Thoracic aorta (tissue), 2 donors: ENCODE data around the gene FOXO3. TPM values are rescaled to one million over a fixed set of nuclear protein-coding genes. Genes with fewer than 3 reads are reported as not detected.

Experiments
- ATAC-seq: fragments of 150-250 bp; one replicate; pipeline ENCODE4 v1.8.0; 2017; ENCODE audit warnings: low read depth; ENCODE audit not compliant: insufficient number of reproducible peaks, low FRiP score
- DNase-seq: peaks from one replicate; pipeline ENCODE4 v3.0.0-alpha.2; 2020; ENCODE audit warnings: low spot score
- H3K27ac ChIP-seq, 2 donors: fragments of 200-600 bp; sonication (generic); 1 replicate in 1 of 2; 2 replicates in 1 of 2; pipeline ENCODE4 v1.5.1; 2016; ENCODE audit warnings: mild to moderate bottlenecking in 2 of 2, moderate library complexity in 2 of 2
- H3K27me3 ChIP-seq: fragments of 200-600 bp; sonication (generic); replicated peaks from 2 replicates; pipeline ENCODE4 v1.6.0; 2016; ENCODE audit warnings: mild to moderate bottlenecking; ENCODE audit not compliant: insufficient read depth
- H3K36me3 ChIP-seq: fragments of 200-600 bp; sonication (generic); one replicate; pipeline ENCODE4 v1.5.1; 2016
- H3K4me1 ChIP-seq, 2 donors: fragments of 200-600 bp; sonication (generic); 1 replicate in 1 of 2; 2 replicates in 1 of 2; pipeline versions ENCODE4 v1.5.1 to v1.6.0; 2016; ENCODE audit warnings: low read depth in 2 of 2, mild to moderate bottlenecking in 1 of 2; ENCODE audit not compliant: control insufficient read depth in 1 of 2
- H3K4me3 ChIP-seq: fragments of 200-600 bp; sonication (generic); 2 replicates; pipeline ENCODE4 v1.5.1; 2016; ENCODE audit warnings: mild to moderate bottlenecking
- H3K9me3 ChIP-seq: fragments of 200-600 bp; sonication (generic); 2 replicates; pipeline ENCODE4 v1.5.1; 2016
- total RNA-seq, 2 donors: library from RNA; depleted of rRNA; stranded (reverse); fragments of >200 nt; gene quantifications; one replicate each; pipeline versions ENCODE4 v1.1.0 to v1.2.3, GENCODE V29; 2016
- TF ChIP-seq, protein P1 (sequence below): fragments of 200-600 bp; sonication (generic); IDR thresholded peaks from one replicate; pipeline ENCODE4 v1.5.1; 2019; ENCODE audit warnings: antibody characterized with exemption

FOXO3 gene
- total RNA-seq, 2 donors from 2014 or later = 106 to 149 TPM

DNA sequence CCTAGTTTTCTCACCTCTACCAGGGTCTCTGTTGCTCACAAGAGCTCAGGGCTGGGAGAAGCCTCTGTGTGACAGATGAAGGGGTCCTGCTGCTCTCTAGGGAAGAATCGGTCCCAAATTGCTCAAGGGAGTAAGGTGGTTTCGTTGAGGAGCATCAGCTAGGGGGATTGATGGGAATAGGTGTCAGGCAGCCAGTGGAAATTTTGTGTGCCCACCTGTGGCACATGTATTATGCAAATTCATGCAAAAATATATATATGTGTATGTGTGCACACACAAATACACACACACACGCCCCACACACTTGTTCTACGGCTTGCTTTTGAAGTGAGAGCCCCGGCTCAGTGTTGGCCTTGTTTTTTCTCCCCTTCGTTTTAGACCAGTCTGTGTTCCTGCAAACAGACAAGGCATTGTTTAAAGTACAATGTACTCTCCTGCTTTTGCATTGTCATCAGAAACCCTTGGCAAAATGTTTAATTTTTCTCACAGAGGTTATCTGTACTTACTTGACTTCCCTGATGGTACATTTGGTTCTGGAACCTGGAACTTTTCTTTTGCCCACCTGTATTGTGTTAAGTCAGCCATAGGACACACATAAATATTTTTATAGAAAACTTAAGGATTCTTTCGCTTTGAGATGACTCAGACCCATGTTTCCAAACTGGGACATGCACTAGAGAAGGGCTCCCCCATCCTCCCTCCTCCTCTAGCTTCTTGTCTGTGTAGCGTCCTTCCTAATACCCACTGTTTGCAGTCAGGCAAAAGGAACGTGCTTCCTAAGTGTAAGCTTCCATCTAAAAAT is 26.7 kb downstream of the FOXO3 start:
- Histone ChIP-seq H3K27ac (peak overlapping the region; percentile 89 to 90), H3K4me1 (peaks cover 83 to 97% of the 10 kb centered on the region in 2 donors), H3K27me3 (no peaks in the 10 kb centered on the region), H3K4me3 (peak overlapping the region; percentile 1), H3K36me3 (no peaks in the 10 kb centered on the region), H3K9me3 (no peaks in the 10 kb centered on the region)
- DNase-seq (no peak), ATAC-seq (no peak)
- TF ChIP-seq, protein P1, sequence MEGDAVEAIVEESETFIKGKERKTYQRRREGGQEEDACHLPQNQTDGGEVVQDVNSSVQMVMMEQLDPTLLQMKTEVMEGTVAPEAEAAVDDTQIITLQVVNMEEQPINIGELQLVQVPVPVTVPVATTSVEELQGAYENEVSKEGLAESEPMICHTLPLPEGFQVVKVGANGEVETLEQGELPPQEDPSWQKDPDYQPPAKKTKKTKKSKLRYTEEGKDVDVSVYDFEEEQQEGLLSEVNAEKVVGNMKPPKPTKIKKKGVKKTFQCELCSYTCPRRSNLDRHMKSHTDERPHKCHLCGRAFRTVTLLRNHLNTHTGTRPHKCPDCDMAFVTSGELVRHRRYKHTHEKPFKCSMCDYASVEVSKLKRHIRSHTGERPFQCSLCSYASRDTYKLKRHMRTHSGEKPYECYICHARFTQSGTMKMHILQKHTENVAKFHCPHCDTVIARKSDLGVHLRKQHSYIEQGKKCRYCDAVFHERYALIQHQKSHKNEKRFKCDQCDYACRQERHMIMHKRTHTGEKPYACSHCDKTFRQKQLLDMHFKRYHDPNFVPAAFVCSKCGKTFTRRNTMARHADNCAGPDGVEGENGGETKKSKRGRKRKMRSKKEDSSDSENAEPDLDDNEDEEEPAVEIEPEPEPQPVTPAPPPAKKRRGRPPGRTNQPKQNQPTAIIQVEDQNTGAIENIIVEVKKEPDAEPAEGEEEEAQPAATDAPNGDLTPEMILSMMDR = no peak

DNA sequence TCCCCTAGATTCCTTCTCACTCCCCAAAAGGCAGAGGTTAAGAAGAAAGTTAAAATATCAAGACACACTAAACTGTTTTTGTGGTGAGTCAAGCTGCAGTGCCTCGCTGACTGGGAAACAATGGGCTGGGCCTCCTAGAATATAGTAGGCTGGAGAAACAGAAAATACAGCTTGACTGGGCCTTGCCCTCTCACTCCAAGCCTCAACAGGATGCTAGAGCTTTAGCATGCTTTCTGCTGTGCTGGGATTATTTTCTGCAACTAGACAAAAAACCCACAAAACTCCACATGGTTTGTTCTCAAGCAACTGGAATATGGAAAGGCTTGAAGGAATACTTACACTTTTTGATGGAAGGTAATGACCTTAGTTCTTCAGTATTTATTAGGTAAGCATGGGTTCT is 27.9 kb downstream of the FOXO3 start:
- DNase-seq (no peak), ATAC-seq (no peak)
- Histone ChIP-seq H3K27me3 (no peaks in the 10 kb centered on the region), H3K9me3 (no peaks in the 10 kb centered on the region), H3K4me3 (peak overlapping the region; percentile 46), H3K4me1 (peaks cover 81 to 97% of the 10 kb centered on the region in 2 donors), H3K36me3 (no peaks in the 10 kb centered on the region), H3K27ac (peak overlapping the region; percentile 89 to 90)
- TF ChIP-seq, protein P1 = no peak

DNA sequence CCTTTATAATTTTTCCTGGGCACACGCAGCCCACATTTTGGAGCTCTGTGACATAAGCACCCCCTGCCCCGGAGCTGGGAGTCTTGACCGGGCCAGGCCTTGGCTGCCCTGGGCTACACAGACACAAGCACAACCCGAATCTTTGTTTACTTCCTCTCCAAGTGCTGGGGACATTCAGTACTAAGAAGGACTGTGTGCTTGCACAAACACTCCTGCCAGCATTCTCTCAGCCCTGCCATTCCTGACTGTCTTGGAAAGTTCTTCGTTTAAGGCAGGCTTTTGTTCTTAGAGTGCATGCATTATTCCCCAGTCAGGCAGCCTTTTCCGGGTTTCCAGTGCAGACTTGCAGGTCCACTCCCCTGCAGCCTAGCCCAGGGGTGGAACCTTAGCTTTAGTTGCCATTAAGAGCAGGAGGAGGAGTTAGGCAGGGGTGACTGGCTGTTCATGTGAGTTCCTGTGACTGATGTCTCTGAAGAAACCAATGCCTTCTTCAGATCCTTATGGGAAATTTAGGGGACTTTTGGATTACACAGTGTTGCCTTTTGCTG is 28.6 kb downstream of the FOXO3 start:
- Histone ChIP-seq H3K27ac (peak overlapping the region; percentile 89 to 90), H3K36me3 (no peaks in the 10 kb centered on the region), H3K4me3 (peak overlapping the region; percentile 46), H3K27me3 (no peaks in the 10 kb centered on the region), H3K4me1 (peaks cover 81 to 97% of the 10 kb centered on the region in 2 donors), H3K9me3 (no peaks in the 10 kb centered on the region)
- peak; percentile 71 for DNase-seq
- TF ChIP-seq, protein P1 = no peak
- peak; percentile 64 for ATAC-seq

DNA sequence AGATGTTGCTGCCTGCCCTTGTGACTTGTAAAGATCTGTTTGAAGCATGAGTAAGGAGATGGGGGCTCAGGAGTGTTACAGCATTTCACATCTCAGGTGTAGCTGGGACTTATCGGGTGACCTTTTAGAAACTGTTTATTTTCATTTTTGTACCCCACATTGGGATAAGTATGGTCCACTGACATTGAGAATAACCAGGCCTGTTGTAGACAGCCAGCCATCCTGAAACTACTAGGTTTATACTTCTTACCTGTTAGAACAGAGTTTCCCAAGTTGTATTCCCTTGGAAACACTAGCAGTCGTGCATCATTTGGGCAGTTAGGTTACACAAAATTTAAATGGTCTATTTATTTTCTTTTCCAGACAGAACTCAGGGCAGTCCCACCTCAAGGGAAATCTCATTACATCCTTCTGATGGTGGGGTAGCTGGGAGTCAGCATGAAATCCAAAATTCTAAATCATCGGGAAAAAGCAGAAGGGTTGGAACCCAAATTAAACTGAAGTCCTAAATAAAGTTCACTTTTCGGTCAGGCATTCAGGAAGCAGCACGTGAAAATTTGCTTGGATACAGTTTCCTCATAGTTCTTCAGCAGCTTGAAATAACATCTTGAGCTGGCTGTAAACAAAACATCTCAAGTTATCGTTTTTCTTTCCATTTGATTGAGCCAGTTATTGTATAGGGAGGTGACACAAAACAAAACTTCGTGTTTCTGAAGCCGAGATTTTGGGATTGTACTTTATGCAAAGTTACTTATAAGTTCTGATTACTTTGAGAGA is 30.5 kb downstream of the FOXO3 start:
- H3K4me1 ChIP-seq = peaks cover 89 to 99% of the 10 kb centered on the region in 2 donors
- no peak for DNase-seq
- H3K9me3 ChIP-seq = no peaks in the 10 kb centered on the region
- H3K4me3 ChIP-seq = peak overlapping the region; percentile 6
- TF ChIP-seq, protein P1 = no peak
- H3K27me3 ChIP-seq = no peaks in the 10 kb centered on the region
- ATAC-seq = no peak
- no peaks in the 10 kb centered on the region for H3K36me3 ChIP-seq
- H3K27ac ChIP-seq = peak overlapping the region; percentile 89 to 90
